GM19035 (cell line): Measurements from ENCODE around the gene AQP10.
A peak's percentile ranks its signal among the peaks of the same experiment; 100 is the strongest.
"Not testable (repeated sequence)": the region's sequence is repeated elsewhere in the genome, so short reads cannot be mapped to it uniquely, and the experiment has no call there.

Experiments
- ATAC-seq: cut with Tn5 transposase; IDR thresholded peaks from one replicate; pipeline ENCODE4 v1.9.1; 2021; ENCODE audit not compliant: unreplicated experiment

Gene AQP10

GRCh38 chr1:154323493-154323892 lies 2.6 kb downstream of the AQP10 start:
- no peak for ATAC-seq

- no peak for ATAC-seq
These were observed 3.3 kb downstream of the AQP10 start for GRCh38 chr1:154324241-154324640.

- peak; percentile 52 for ATAC-seq
These were observed 4.0 kb downstream of the AQP10 start, which contains the start of gene ATP8B2 for GRCh38 chr1:154324669-154325582. TSS of gene ATP8B2 (plus strand) at chr1:154325525. CDS start at chr1:154328142, 2,617 bp downstream.

GRCh38 chr1:154325583-154326545 lies 5.0 kb downstream of the AQP10 start:
- no peak for ATAC-seq

GRCh38 chr1:154326546-154327465 lies 5.9 kb downstream of the AQP10 start:
- ATAC-seq, result no peak

- no peak for ATAC-seq
These were observed 6.8 kb downstream of the AQP10 start for GRCh38 chr1:154327466-154328317.

GRCh38 chr1:154328318-154329151 lies 7.6 kb downstream of the AQP10 start:
- peak; percentile 46 for ATAC-seq

GRCh38 chr1:154329152-154329521 lies 8.2 kb downstream of the AQP10 start:
- no peak for ATAC-seq

GRCh38 chr1:154329551-154330131 lies 8.7 kb downstream of the AQP10 start:
- ATAC-seq, result no peak

- no peak for ATAC-seq
These were observed 9.8 kb downstream of the AQP10 start for GRCh38 chr1:154330669-154331068.

GRCh38 chr1:154334079-154335024 lies 13.5 kb downstream of the AQP10 start:
- no peak for ATAC-seq

- peak; percentile 59 for ATAC-seq
These were observed 14.3 kb downstream of the AQP10 start for GRCh38 chr1:154335025-154335714.

- ATAC-seq, result no peak
These were observed 16.5 kb downstream of the AQP10 start for GRCh38 chr1:154337253-154337894.

- no peak for ATAC-seq
These were observed 18.0 kb downstream of the AQP10 start for GRCh38 chr1:154338875-154339274.

GRCh38 chr1:154341366-154341765 lies 20.5 kb downstream of the AQP10 start:
- not testable (repeated sequence) for ATAC-seq

- no peak for ATAC-seq
These were observed 21.2 kb downstream of the AQP10 start for GRCh38 chr1:154342132-154342531.
